Stimulated activated naive CD8-positive, alpha-beta T cell treated with anti-CD3 and anti-CD28 coated beads, Interleukin-15, Interleukin-2, amounts not matched to agents 100 ng/mL and 50 ng/mL, for 24 hours (primary cell): ENCODE measurements around the gene DMXL1.

Source experiments
- H3K27ac Mint-ChIP-seq: one replicate; pipeline ENCODE4 v1.8.0; 2021; ENCODE audit warnings: mild to moderate bottlenecking, mixed read lengths
- H3K27me3 Mint-ChIP-seq: one replicate; pipeline ENCODE4 v1.8.0; 2021; ENCODE audit warnings: mixed read lengths
- H3K36me3 Mint-ChIP-seq: one replicate; pipeline ENCODE4 v1.8.0; 2021; ENCODE audit warnings: low read depth, mixed read lengths
- H3K4me1 Mint-ChIP-seq: one replicate; pipeline ENCODE4 v1.8.0; 2021; ENCODE audit warnings: low read depth, mixed read lengths
- H3K4me3 Mint-ChIP-seq: one replicate; pipeline ENCODE4 v1.8.0; 2021; ENCODE audit warnings: mild to moderate bottlenecking, mixed read lengths
- H3K9me3 Mint-ChIP-seq: one replicate; pipeline ENCODE4 v1.8.0; 2021; ENCODE audit warnings: mixed read lengths

DMXL1 gene

GRCh38 chr5:119271758-119272730 lies 201.2 kb downstream of the DMXL1 start:
- Mint-ChIP-seq H3K4me1 (peaks cover 82% of the 10 kb centered on the region), H3K27me3 (no peaks in the 10 kb centered on the region), H3K36me3 (peaks cover 23% of the 10 kb centered on the region), H3K27ac (peak overlapping the region; percentile 97), H3K9me3 (no peaks in the 10 kb centered on the region), H3K4me3 (peak overlapping the region; percentile 98)

DNA sequence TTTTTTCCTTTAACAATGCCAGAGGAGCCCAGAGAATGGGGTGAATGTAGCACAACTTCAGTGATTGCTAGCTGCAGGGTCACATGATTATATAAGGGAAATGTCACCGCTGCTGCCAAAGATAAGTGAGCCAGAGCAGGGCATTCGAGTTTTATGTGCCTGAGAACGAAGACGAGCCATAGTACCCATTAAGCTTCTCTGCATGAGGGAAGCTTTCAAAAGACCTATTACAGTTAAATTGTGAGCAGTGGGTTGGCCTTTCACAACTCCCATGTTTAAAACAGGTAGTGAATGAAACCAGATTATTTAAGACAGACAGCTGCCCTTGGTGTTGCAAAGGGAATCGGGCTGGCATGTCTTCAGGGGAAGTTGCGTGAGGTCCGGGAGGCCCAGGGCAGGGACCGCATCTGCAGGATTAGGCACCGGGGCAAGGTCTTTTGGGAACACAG lies 202.5 kb downstream of the DMXL1 start:
- Mint-ChIP-seq H3K4me1 (peaks cover 86% of the 10 kb centered on the region), H3K27me3 (no peaks in the 10 kb centered on the region), H3K4me3 (peak overlapping the region; percentile 98), H3K27ac (peak overlapping the region; percentile 97), H3K9me3 (no peaks in the 10 kb centered on the region), H3K36me3 (peaks cover 33% of the 10 kb centered on the region)

DNA sequence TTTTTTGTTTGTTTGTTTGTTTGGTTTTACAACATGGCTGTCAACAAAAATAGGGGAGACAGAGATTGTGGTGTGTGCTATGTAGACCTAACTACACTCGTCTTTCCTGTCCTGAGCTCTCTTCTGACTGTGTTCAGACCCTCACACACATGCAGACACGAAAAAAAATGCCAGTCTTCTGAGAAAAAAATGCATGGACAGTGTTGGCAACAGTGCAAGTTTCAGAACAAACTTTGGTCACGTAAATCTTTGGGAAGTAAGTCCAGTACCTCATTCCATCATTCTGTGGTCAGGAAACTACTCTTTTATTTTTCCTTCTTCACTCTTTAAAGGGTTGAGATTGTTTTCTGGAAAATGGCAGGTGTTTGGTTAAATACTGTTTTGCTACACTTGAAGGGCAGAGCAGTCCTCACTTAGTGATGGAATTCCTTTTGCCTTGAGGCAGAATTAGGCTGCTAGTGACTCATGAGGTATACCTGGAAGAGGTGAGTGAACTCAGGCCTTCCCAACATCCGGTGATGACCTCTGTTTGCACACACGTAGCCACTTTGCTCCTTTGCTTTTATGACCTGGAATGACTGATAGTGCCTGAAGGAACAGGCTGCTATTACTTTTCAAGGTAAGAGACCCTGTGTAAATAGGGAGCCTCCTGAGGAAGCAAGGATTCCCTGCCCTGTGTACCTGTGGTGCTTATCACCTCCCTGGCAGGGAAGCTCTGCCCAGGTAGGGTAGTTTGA lies 203.3 kb downstream of the DMXL1 start:
- no peaks in the 10 kb centered on the region for H3K27me3 Mint-ChIP-seq
- no peaks in the 10 kb centered on the region for H3K9me3 Mint-ChIP-seq
- peaks cover 94% of the 10 kb centered on the region for H3K4me1 Mint-ChIP-seq
- peaks cover 37% of the 10 kb centered on the region for H3K36me3 Mint-ChIP-seq
- peak overlapping the region; percentile 97 for H3K27ac Mint-ChIP-seq
- peak overlapping the region; percentile 98 for H3K4me3 Mint-ChIP-seq

DNA sequence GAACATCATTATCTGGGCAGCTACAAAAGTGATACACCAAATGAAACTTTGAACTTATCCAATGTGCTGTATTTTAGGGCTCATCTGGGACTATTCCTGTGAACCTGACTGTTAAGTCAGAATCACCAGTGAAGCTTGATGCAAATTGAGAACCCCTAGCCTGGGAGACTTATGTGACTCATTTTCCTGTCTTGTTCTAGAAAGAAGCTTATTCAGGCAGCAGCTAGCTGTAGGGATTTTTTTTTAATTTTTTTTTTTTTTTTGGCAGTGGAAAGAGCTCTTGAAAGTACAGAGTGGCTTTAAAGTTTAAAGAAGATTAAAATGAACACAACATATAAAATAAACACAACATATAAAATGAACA lies 203.9 kb downstream of the DMXL1 start:
- peak overlapping the region; percentile 97 for H3K27ac Mint-ChIP-seq
- H3K4me3 Mint-ChIP-seq, result peak overlapping the region; percentile 98
- no peaks in the 10 kb centered on the region for H3K9me3 Mint-ChIP-seq
- H3K36me3 Mint-ChIP-seq, result peaks cover 40% of the 10 kb centered on the region
- peaks cover 99% of the 10 kb centered on the region for H3K4me1 Mint-ChIP-seq
- H3K27me3 Mint-ChIP-seq, result no peaks in the 10 kb centered on the region

- peak overlapping the region; percentile 97 for H3K27ac Mint-ChIP-seq
- peaks cover 40% of the 10 kb centered on the region for H3K36me3 Mint-ChIP-seq
Observed at GRCh38 chr5:119275146-119275545, 204.3 kb downstream of the DMXL1 start.

GRCh38 chr5:119275601-119276173 lies 204.8 kb downstream of the DMXL1 start:
- Mint-ChIP-seq H3K36me3 (peaks cover 41% of the 10 kb centered on the region), H3K27ac (peak overlapping the region; percentile 97), H3K4me1 (peaks cover 100% of the 10 kb centered on the region), H3K9me3 (no peaks in the 10 kb centered on the region), H3K4me3 (peak overlapping the region; percentile 98), H3K27me3 (no peaks in the 10 kb centered on the region)

More at GRCh38 chr5:119275146-119275545, 204.3 kb downstream of the DMXL1 start:
- peak overlapping the region; percentile 98 for H3K4me3 Mint-ChIP-seq
- H3K4me1 Mint-ChIP-seq, result peaks cover 99% of the 10 kb centered on the region
- no peaks in the 10 kb centered on the region for H3K9me3 Mint-ChIP-seq
- no peaks in the 10 kb centered on the region for H3K27me3 Mint-ChIP-seq

DNA sequence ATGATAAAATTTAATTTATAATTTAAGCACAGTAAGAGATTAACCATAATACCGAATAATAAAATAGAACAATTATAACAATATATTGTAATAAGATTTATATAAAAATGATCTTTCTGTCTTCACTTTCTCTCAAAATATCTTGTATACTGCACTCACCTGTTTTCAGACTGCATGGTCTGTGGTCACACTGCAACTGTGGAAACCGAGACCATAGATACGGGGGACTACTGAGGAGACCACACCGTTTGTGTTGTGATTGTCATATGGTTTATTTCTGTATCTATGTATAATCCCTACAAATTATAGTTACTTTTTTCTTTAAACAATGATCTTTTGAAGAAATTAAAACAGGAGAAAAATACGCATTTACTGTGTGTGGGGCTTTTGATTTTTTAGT lies 206.1 kb downstream of the DMXL1 start:
- Mint-ChIP-seq H3K4me1 (peaks cover 100% of the 10 kb centered on the region), H3K27me3 (no peaks in the 10 kb centered on the region), H3K36me3 (peaks cover 54% of the 10 kb centered on the region), H3K4me3 (peak overlapping the region; percentile 72), H3K9me3 (no peaks in the 10 kb centered on the region), H3K27ac (peak overlapping the region; percentile 95)

DNA sequence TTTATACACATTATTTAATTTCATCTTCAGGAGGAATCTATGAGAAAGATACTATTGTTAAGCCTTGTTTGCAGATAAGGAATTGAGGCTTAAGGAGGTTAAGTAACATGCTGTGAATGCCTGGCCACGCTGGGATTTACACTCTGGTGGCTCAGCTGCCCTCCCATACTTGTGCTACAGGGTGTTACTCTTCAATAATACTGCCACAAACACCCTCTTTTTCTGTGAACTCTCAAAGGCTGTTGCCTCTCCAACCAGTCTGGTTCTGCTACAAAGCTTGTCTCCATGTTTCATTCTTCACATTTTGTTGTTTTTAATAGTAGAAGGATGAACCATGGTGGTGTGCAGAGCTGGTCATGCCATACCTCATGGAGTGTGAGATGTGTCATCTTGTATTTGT lies 208.2 kb downstream of the DMXL1 start:
- Mint-ChIP-seq H3K27ac (peak overlapping the region; percentile 95), H3K36me3 (peaks cover 72% of the 10 kb centered on the region), H3K27me3 (no peaks in the 10 kb centered on the region), H3K4me1 (peaks cover 100% of the 10 kb centered on the region), H3K9me3 (no peaks in the 10 kb centered on the region), H3K4me3 (peak overlapping the region; percentile 72)

DNA sequence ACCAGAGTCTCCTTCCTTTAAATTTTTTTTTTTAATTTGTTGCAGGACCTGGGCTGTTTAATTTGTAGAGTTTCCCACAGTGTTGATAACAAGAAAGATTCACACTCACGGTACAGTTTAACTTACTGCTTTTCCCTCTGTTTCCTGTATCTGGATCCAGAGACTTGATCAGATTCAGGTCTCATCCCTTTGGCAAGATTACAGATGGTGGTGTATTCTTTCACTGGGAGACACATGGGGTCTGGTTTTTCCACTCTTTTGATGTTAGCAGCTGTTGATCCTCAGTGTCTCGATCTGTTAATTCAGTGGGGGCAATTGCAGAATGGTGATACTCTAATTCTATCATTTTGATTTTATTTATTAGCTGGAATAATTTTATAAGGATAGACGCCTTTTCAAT lies 209.5 kb downstream of the DMXL1 start:
- peak overlapping the region; percentile 74 for H3K27ac Mint-ChIP-seq
- H3K4me1 Mint-ChIP-seq, result peaks cover 100% of the 10 kb centered on the region
- H3K4me3 Mint-ChIP-seq, result peak overlapping the region; percentile 38
- H3K36me3 Mint-ChIP-seq, result peaks cover 75% of the 10 kb centered on the region
- H3K27me3 Mint-ChIP-seq, result no peaks in the 10 kb centered on the region
- no peaks in the 10 kb centered on the region for H3K9me3 Mint-ChIP-seq

GRCh38 chr5:119282628-119283027 lies 211.7 kb downstream of the DMXL1 start:
- no peaks in the 10 kb centered on the region for H3K27me3 Mint-ChIP-seq
- H3K36me3 Mint-ChIP-seq, result peaks cover 60% of the 10 kb centered on the region
- H3K4me1 Mint-ChIP-seq, result peaks cover 100% of the 10 kb centered on the region

GRCh38 chr5:119284031-119284430 lies 213.1 kb downstream of the DMXL1 start:
- Mint-ChIP-seq H3K9me3 (no peaks in the 10 kb centered on the region), H3K36me3 (peaks cover 53% of the 10 kb centered on the region), H3K27me3 (no peaks in the 10 kb centered on the region), H3K27ac (peak overlapping the region; percentile 85), H3K4me1 (peaks cover 100% of the 10 kb centered on the region), H3K4me3 (no peak overlapping the region)

More at GRCh38 chr5:119282628-119283027, 211.7 kb downstream of the DMXL1 start:
- Mint-ChIP-seq H3K9me3 (no peaks in the 10 kb centered on the region), H3K4me3 (peak overlapping the region; percentile 24), H3K27ac (peak overlapping the region; percentile 85)

GRCh38 chr5:119285070-119285916 lies 214.4 kb downstream of the DMXL1 start:
- Mint-ChIP-seq H3K27me3 (no peaks in the 10 kb centered on the region), H3K4me3 (no peak overlapping the region), H3K9me3 (no peaks in the 10 kb centered on the region), H3K4me1 (peaks cover 100% of the 10 kb centered on the region), H3K27ac (peak overlapping the region; percentile 92), H3K36me3 (peaks cover 44% of the 10 kb centered on the region)

- Mint-ChIP-seq H3K36me3 (peaks cover 36% of the 10 kb centered on the region), H3K9me3 (no peaks in the 10 kb centered on the region), H3K4me3 (peak overlapping the region; percentile 61), H3K4me1 (peaks cover 100% of the 10 kb centered on the region), H3K27me3 (no peaks in the 10 kb centered on the region), H3K27ac (peak overlapping the region; percentile 92)
Observed at GRCh38 chr5:119286511-119287488, 215.9 kb downstream of the DMXL1 start.
